Neural progenitor cell (in vitro differentiated cells): ENCODE measurements around the gene PRR19.

ENCODE experiments used
- EZH2 ChIP-seq: fragments of 200-600 bp; sonication (generic); IDR thresholded peaks from 2 replicates; pipeline ENCODE4 v1.6.1; 2017; ENCODE audit warnings: antibody characterized with exemption, mild to moderate bottlenecking, moderate library complexity
- EZH2phosphoT487 ChIP-seq: fragments of 200-600 bp; sonication (generic); IDR thresholded peaks from 2 replicates; pipeline ENCODE4 v1.6.1; 2017; ENCODE audit warnings: antibody characterized with exemption

GRCh38 chr19:42276821-42277220 is 25.1 kb upstream of the PRR19 start:
- TF ChIP-seq EZH2phosphoT487, result no peak
- no peak for TF ChIP-seq EZH2
